Smooth muscle cell of bladder (primary cell): ENCODE results near the gene C5orf63. TPM values are rescaled to one million over a fixed set of nuclear protein-coding genes. Genes with fewer than 3 reads are reported as not detected.

Experiments
- total RNA-seq: library from RNA; depleted of rRNA; stranded (reverse); fragments of >200 nt; gene quantifications from 2 replicates; pipeline ENCODE4 v1.2.3, GENCODE V29; 2014

The C5orf63 gene
- total RNA-seq, result 1.3 and 3.7 TPM in 2 replicates

DNA sequence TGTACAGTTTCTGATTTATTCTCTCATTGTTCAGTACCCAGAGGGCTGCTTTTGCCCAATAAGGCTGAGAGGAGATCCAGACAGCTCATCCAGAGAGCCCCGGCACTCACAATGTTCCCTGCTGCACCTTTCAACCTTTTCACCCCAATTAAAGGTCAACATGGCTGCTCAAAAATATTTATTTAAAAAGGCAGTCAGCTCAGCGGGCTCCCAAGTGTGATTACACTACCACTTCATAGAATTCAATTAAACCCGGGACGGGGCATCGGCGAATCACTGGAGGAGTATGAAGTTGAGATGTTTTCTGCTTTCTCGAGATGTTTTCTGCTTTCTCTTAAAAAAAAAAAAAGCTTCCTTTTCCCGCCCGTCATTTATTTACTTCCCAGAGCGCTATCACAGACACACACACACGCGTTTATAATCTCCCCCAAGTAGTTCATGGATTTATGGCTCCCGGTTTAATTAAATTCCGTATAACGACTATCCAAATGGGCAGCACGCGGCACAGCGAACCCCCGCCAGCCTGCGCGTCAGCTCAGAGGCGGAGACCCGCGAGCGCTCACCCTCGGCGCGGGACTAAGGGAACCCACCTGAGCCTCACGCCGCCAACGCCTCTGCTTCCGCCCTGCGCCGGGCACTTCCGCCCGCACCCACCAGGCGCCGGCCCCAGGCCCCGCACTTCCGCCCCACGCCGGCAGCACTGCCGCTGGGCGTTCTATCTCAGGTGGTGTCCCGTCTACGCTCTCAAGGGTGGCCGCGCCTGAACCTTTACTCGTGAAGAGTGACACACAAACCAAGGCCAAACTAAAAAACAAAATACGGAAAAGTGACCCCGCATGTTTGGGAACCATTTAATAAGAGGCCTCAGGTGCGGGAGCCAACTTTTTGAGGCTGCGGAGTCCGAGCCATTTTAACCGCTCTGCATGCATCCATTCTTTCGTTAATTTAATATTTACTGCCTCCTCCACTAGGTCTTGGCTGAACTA lies at the start of gene C5orf63:
TSS of gene C5orf63 (minus strand) at position 642 of the 986 bp plus-strand sequence. CDS start 14,507 bp downstream, outside the sequence.

DNA sequence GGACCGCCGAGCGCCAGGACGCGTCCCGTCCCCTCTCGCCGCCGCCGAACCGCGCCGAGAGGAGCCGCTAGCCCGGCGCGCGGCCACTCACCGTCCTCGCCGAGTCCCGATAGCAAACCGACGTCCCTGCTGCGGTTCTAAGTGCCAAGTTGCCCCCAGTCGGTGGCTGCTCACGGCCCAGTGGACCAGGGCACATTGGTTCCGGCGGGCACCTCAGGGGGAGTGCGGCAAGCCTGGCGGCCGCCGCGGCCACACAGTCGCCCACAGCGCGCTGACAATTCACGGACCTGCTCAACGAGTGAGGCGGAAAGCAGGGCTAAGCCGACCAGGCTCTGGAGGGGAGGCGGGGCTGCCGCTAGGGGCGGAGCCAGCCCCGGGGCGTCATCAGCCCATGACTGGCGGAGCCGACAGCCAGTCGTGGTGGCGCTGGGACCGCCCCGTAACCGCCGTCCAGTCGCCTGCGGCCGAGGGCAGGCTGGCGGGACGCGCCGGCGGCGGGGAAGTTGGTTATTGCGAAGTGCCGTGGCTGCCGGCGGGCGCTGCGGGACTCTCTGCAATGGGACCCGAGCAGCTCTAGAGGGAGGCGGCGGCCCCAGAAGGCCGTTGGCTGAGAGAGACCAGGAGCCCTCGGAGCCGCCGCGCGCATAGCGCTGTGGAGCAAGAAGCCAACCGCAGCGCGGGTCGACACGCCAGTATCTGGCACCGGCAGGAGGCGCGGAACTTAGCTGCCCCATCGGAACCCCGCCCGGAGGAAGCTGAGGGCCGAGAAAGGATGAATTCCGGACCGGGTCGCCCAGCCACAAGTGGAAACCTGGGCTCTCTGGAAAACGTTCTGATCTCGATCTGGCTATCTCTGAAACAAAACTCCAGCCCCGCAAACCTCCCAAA lies 42.8 kb downstream of the C5orf63 start, which contains the start of gene MARCHF3:
TSS of gene MARCHF3 (minus strand) at position 300 of the 888 bp plus-strand sequence. CDS start 112,387 bp downstream, outside the sequence.

Other genes starting within 250 kb of the C5orf63 start
- 48.4 and 73.0 TPM in 2 replicates for gene MARCHF3, start 42.9 kb downstream of the C5orf63 start, total RNA-seq
- 0.14 TPM in 1 of 2 replicates, not detected in the other for gene MEGF10, start 217.3 kb upstream of the C5orf63 start, total RNA-seq